HL-60 (cell line): Measurements from ENCODE around the gene CNOT11.

ENCODE experiments used
- DNase-seq, 2 experiments: peaks; one replicate each; pipeline ENCODE4 v3.0.0-alpha.2; 2010 to 2020; ENCODE audit warnings: low read depth in 1 of 2, low spot score in 1 of 2
- H3K27ac ChIP-seq: fragments of 250-450 bp; sonication (Bioruptor Pico); replicated peaks from 2 replicates; pipeline ENCODE4 v1.5.1; 2020; ENCODE audit warnings: mild to moderate bottlenecking, moderate library complexity
- H3K27me3 ChIP-seq: fragments of 250-450 bp; sonication (Bioruptor Pico); 2 replicates; pipeline ENCODE4 v1.5.1; 2021; ENCODE audit warnings: mild to moderate bottlenecking, moderate library complexity; ENCODE audit not compliant: insufficient read depth, poor library complexity, severe bottlenecking
- H3K4me3 ChIP-seq: replicated peaks from 2 replicates; pipeline ENCODE4 v1.5.1; 2011; ENCODE audit warnings: mild to moderate bottlenecking, control low read depth, low read length; ENCODE audit not compliant: insufficient read depth
- GABPA ChIP-seq: IDR thresholded peaks from 2 replicates; pipeline ENCODE4 v1.6.1; 2012; ENCODE audit warnings: low read depth
- POLR2AphosphoS5 ChIP-seq: IDR thresholded peaks from 2 replicates; pipeline ENCODE4 v1.6.1; 2012; ENCODE audit warnings: low read depth
- SPI1 ChIP-seq: IDR thresholded peaks from 2 replicates; pipeline ENCODE4 v1.6.1; 2012; ENCODE audit warnings: low read depth, mild to moderate bottlenecking, borderline replicate concordance
- TF ChIP-seq, protein P1 (sequence below): IDR thresholded peaks from one replicate; pipeline ENCODE4 v1.5.1; 2011; ENCODE audit warnings: low read length, control low read depth, inconsistent platforms; ENCODE audit not compliant: insufficient read depth
- TF ChIP-seq, protein P2 (sequence below): IDR thresholded peaks from 2 replicates; pipeline ENCODE4 v1.6.1; 2012; ENCODE audit warnings: low read depth; ENCODE audit not compliant: insufficient replicate concordance

The CNOT11 gene

DNA sequence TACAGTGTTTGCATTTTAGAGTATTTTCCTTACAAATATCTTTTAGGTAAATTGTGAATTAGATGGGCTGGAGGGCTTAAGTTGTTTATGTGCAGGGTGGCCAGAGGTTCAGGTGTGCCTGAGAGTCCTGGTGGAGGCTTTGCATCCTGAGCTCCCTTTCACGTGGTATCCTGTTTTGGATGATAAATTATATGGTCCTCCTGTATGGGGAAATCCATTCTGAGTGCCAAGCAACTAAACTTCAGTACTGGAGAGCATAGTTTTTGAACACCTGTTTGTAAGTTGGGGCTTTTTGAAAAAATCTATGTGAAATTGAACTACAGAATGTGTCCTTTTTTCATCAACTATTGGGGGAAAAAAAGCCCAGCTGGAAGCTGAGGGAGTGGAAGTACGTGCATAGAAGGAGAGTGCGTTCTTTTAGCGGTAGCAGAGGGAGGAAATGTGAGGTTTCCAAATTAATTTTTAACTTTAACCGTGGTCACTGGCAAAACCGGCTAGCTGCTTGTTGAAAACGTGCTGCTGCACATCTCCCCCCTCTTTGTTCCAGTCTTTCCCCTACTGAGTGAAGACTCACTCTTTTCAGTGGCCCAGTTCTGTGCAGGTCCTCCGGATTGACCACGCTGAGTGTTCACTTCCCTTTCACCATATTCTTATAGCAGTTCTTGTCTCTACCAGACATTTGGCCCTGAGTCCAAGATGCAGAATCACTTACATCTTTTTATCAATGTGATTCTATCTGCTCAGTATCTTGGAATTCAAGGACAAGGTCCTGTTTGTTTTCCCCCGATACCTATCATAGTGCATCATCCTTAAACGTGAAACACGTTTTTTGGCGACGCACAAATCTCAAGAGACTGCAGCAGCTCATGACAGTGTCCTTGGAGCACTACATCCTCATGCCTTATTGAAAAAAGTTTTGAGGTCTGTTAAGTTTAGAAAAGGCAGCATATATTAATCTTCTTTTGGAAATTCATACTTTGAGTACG is 15.3 kb downstream of the CNOT11 start:
- no peak overlapping the region for H3K4me3 ChIP-seq
- TF ChIP-seq GABPA (no peak), SPI1 (no peak), POLR2AphosphoS5 (no peak)
- TF ChIP-seq, protein P1, sequence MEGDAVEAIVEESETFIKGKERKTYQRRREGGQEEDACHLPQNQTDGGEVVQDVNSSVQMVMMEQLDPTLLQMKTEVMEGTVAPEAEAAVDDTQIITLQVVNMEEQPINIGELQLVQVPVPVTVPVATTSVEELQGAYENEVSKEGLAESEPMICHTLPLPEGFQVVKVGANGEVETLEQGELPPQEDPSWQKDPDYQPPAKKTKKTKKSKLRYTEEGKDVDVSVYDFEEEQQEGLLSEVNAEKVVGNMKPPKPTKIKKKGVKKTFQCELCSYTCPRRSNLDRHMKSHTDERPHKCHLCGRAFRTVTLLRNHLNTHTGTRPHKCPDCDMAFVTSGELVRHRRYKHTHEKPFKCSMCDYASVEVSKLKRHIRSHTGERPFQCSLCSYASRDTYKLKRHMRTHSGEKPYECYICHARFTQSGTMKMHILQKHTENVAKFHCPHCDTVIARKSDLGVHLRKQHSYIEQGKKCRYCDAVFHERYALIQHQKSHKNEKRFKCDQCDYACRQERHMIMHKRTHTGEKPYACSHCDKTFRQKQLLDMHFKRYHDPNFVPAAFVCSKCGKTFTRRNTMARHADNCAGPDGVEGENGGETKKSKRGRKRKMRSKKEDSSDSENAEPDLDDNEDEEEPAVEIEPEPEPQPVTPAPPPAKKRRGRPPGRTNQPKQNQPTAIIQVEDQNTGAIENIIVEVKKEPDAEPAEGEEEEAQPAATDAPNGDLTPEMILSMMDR: no peak
- TF ChIP-seq, protein P2, sequence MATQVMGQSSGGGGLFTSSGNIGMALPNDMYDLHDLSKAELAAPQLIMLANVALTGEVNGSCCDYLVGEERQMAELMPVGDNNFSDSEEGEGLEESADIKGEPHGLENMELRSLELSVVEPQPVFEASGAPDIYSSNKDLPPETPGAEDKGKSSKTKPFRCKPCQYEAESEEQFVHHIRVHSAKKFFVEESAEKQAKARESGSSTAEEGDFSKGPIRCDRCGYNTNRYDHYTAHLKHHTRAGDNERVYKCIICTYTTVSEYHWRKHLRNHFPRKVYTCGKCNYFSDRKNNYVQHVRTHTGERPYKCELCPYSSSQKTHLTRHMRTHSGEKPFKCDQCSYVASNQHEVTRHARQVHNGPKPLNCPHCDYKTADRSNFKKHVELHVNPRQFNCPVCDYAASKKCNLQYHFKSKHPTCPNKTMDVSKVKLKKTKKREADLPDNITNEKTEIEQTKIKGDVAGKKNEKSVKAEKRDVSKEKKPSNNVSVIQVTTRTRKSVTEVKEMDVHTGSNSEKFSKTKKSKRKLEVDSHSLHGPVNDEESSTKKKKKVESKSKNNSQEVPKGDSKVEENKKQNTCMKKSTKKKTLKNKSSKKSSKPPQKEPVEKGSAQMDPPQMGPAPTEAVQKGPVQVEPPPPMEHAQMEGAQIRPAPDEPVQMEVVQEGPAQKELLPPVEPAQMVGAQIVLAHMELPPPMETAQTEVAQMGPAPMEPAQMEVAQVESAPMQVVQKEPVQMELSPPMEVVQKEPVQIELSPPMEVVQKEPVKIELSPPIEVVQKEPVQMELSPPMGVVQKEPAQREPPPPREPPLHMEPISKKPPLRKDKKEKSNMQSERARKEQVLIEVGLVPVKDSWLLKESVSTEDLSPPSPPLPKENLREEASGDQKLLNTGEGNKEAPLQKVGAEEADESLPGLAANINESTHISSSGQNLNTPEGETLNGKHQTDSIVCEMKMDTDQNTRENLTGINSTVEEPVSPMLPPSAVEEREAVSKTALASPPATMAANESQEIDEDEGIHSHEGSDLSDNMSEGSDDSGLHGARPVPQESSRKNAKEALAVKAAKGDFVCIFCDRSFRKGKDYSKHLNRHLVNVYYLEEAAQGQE: no peak
- DNase-seq: no peak
- no peak overlapping the region for H3K27ac ChIP-seq
- no peaks in the 10 kb centered on the region for H3K27me3 ChIP-seq

DNA sequence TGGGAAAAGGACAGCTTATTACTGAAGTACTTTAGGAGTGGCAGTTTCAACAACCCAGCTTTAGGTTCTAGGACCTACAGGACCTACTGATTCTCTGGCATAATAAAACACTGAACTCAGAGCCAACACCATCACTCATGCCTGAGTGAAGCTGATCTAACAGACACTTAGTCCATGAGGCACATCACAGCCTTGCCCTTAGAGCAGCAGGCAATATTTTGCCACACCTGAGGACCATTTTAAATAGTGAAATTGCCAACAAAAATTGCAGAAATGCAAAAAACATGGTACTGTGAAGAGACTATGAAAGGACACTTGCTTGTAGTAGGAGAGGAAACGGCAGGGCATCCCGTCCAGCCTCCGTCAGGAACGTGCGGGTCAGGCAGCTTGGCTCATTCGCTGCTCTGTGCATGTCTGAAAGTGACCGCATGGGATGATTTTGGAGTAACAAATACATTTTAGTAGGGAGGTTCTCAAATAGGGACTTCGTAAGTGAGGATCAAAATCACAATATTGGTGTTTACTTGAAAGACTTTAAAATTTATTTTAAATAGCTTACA is 18.1 kb downstream of the CNOT11 start:
- Histone ChIP-seq H3K4me3 (no peak overlapping the region), H3K27ac (no peak overlapping the region), H3K27me3 (no peaks in the 10 kb centered on the region)
- no peak for DNase-seq
- TF ChIP-seq, protein P1: no peak
- TF ChIP-seq GABPA (no peak), POLR2AphosphoS5 (no peak), SPI1 (no peak)
- TF ChIP-seq, protein P2: no peak

DNA sequence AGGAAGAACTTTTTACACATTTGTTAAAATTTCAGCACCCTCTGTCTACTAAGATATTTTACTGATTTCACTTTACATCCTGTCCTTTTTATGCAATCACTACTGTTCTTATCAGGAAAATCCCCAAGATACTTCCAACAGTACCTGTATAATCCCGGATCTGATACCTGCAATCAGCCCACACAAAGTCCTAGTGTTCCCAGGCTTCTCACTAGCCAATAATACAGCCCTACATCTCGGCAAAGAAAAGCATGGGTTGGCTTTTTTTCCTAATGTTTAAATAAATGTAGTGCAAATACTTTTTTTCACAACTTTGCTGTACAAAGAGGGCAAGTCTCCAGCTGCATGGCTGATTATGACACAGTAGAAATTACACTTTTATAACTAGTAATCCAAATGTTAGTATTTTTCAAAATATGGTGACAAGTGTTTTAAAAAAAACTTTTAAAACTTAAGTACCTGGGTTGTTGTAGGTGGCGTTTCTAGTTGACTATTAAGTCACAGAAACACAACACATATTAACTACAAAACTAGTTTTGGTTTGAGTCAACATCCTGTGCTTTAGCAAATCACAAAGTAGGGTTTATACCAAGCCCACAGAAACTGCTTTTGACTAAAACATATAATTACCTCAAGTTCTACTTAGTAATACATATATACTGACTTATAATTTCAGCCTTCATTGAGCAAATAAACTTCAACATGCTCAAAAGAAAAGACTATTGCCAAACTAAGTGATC is 19.5 kb downstream of the CNOT11 start:
- no peaks in the 10 kb centered on the region for H3K27me3 ChIP-seq
- TF ChIP-seq, protein P2: no peak
- no peak for TF ChIP-seq POLR2AphosphoS5

More for the DNA sequence above, 19.5 kb downstream of the CNOT11 start:
- Histone ChIP-seq H3K27ac (no peak overlapping the region), H3K4me3 (no peak overlapping the region)
- DNase-seq: no peak
